H9 (cell line): ENCODE measurements around the gene FAM81B. TPM values are rescaled to one million over a fixed set of nuclear protein-coding genes. Genes with fewer than 3 reads are reported as not detected.
A peak's percentile ranks its signal among the peaks of the same experiment; 100 is the strongest.

ENCODE experiments used
- DNase-seq: peaks from one replicate; pipeline ENCODE4 v3.0.0-alpha.2; 2017
- H2AFZ ChIP-seq: one replicate; pipeline ENCODE4 v1.6.1; 2013; ENCODE audit warnings: mild to moderate bottlenecking, low read length, control low read depth, moderate library complexity
- H2AK5ac ChIP-seq: 2 replicates; pipeline ENCODE4 v1.6.1; 2013; ENCODE audit warnings: low read length, control low read depth, mixed read lengths; ENCODE audit not compliant: insufficient read length
- H2BK120ac ChIP-seq: one replicate; pipeline ENCODE4 v1.6.1; 2013; ENCODE audit warnings: low read depth, mild to moderate bottlenecking, low read length, control low read depth, inconsistent platforms; ENCODE audit not compliant: poor library complexity, severe bottlenecking
- H2BK12ac ChIP-seq: 2 replicates; pipeline ENCODE4 v1.6.1; 2013; ENCODE audit warnings: low read length, control low read depth, mixed read lengths, low read depth; ENCODE audit not compliant: insufficient read length
- H2BK15ac ChIP-seq: 2 replicates; pipeline ENCODE4 v1.6.1; 2013; ENCODE audit warnings: low read depth, low read length, control low read depth
- H2BK20ac ChIP-seq: one replicate; pipeline ENCODE4 v1.6.1; 2013; ENCODE audit warnings: low read depth, mild to moderate bottlenecking, low read length, control low read depth, inconsistent platforms; ENCODE audit not compliant: poor library complexity, severe bottlenecking
- H2BK5ac ChIP-seq: 2 replicates; pipeline ENCODE4 v1.6.1; 2013; ENCODE audit warnings: low read length, control low read depth, mixed read lengths; ENCODE audit not compliant: insufficient read length
- H3K14ac ChIP-seq: 2 replicates; pipeline ENCODE4 v1.6.1; 2013; ENCODE audit warnings: low read length, control low read depth; ENCODE audit not compliant: insufficient read depth
- H3K18ac ChIP-seq: 2 replicates; pipeline ENCODE4 v1.6.1; 2013; ENCODE audit warnings: low read depth, mild to moderate bottlenecking, mixed read lengths, low read length, control low read depth; ENCODE audit not compliant: insufficient read length
- H3K23ac ChIP-seq: 2 replicates; pipeline ENCODE4 v1.6.1; 2013; ENCODE audit warnings: low read length, control low read depth, mixed read lengths, low read depth; ENCODE audit not compliant: insufficient read length
- H3K23me2 ChIP-seq: 2 replicates; pipeline ENCODE4 v1.6.1; 2013; ENCODE audit warnings: low read depth, mild to moderate bottlenecking, mixed read lengths, low read length, control low read depth; ENCODE audit not compliant: insufficient read length, poor library complexity, severe bottlenecking
- H3K27ac ChIP-seq: 2 replicates; pipeline ENCODE4 v1.5.1; 2013; ENCODE audit warnings: low read length, control low read depth, mixed read lengths, low read depth; ENCODE audit not compliant: insufficient read length
- H3K27me3 ChIP-seq: 2 replicates; pipeline ENCODE4 v1.6.1; 2013; ENCODE audit warnings: low read length, control low read depth, inconsistent platforms; ENCODE audit not compliant: insufficient read depth
- H3K4ac ChIP-seq: 2 replicates; pipeline ENCODE4 v1.6.1; 2013; ENCODE audit warnings: low read depth, mild to moderate bottlenecking, control low read depth, inconsistent platforms, low read length, moderate library complexity
- H3K4me1 ChIP-seq: 2 replicates; pipeline ENCODE4 v1.6.1; 2013; ENCODE audit warnings: low read length, control low read depth, inconsistent platforms; ENCODE audit not compliant: insufficient read depth
- H3K4me2 ChIP-seq: 2 replicates; pipeline ENCODE4 v1.6.1; 2013; ENCODE audit warnings: low read length, control low read depth, mixed read lengths; ENCODE audit not compliant: insufficient read length, insufficient read depth
- H3K56ac ChIP-seq: 2 replicates; pipeline ENCODE4 v1.6.1; 2013; ENCODE audit warnings: low read depth, mild to moderate bottlenecking, mixed read lengths, low read length, control low read depth; ENCODE audit not compliant: insufficient read length
- H3K79me1 ChIP-seq: 2 replicates; pipeline ENCODE4 v1.6.1; 2013; ENCODE audit warnings: low read depth, mild to moderate bottlenecking, moderate library complexity, low read length, control low read depth, inconsistent platforms; ENCODE audit not compliant: insufficient read depth, poor library complexity, severe bottlenecking
- H3K79me2 ChIP-seq: 2 replicates; pipeline ENCODE4 v1.6.1; 2013; ENCODE audit warnings: low read length, control low read depth, inconsistent platforms; ENCODE audit not compliant: insufficient read depth
- H3K9ac ChIP-seq: 2 replicates; pipeline ENCODE4 v1.6.1; 2013; ENCODE audit warnings: low read length, control low read depth, mixed read lengths; ENCODE audit not compliant: insufficient read length; ENCODE audit errors: extremely low read depth
- H3K9me3 ChIP-seq: one replicate; pipeline ENCODE4 v1.6.1; 2013; ENCODE audit warnings: low read depth, low read length, inconsistent platforms; ENCODE audit not compliant: control insufficient read depth
- H3T11ph ChIP-seq: one replicate; pipeline ENCODE4 v1.6.1; 2013; ENCODE audit warnings: mild to moderate bottlenecking, low read length, control low read depth, inconsistent platforms
- H4K20me1 ChIP-seq: one replicate; pipeline ENCODE4 v1.6.1; 2013; ENCODE audit not compliant: control insufficient read depth, insufficient read length, insufficient read depth
- H4K5ac ChIP-seq: 2 replicates; pipeline ENCODE4 v1.6.1; 2013; ENCODE audit warnings: low read depth, mild to moderate bottlenecking, mixed read lengths, low read length, control low read depth; ENCODE audit not compliant: insufficient read length
- H4K8ac ChIP-seq: replicated peaks from 2 replicates; pipeline ENCODE4 v1.6.1; 2013; ENCODE audit warnings: low read length, control low read depth, mixed read lengths, low read depth; ENCODE audit not compliant: insufficient read length
- H4K91ac ChIP-seq: 2 replicates; pipeline ENCODE4 v1.6.1; 2013; ENCODE audit warnings: low read depth, mild to moderate bottlenecking, moderate library complexity, mixed read lengths, low read length, control low read depth; ENCODE audit not compliant: insufficient read length
- H3K27ac Mint-ChIP-seq, 3 experiments: 2 replicates in 2 of 3; 3 replicates in 1 of 3; pipeline ENCODE4 v1.8.0; 2020 to 2021; ENCODE audit warnings: mixed read lengths in 3 of 3, mild to moderate bottlenecking in 1 of 3, moderate library complexity in 1 of 3
- H3K27me3 Mint-ChIP-seq: 2 replicates; pipeline ENCODE4 v1.8.0; 2021; ENCODE audit warnings: low read depth, mild to moderate bottlenecking, moderate library complexity, mixed read lengths
- H3K36me3 Mint-ChIP-seq, 3 experiments: 2 replicates in 2 of 3; 3 replicates in 1 of 3; pipeline ENCODE4 v1.8.0; 2020 to 2021; ENCODE audit warnings: low read depth in 3 of 3, mixed read lengths in 3 of 3; ENCODE audit not compliant: insufficient read depth in 1 of 3
- H3K4me1 Mint-ChIP-seq, 2 experiments: 2 replicates each; pipeline ENCODE4 v1.8.0; 2020; ENCODE audit warnings: mixed read lengths in 2 of 2
- H3K4me3 Mint-ChIP-seq, 2 experiments: 2 replicates in 1 of 2; 3 replicates in 1 of 2; pipeline ENCODE4 v1.8.0; 2020 to 2021; ENCODE audit warnings: mild to moderate bottlenecking in 2 of 2, mixed read lengths in 2 of 2, moderate library complexity in 1 of 2
- H3K9me3 Mint-ChIP-seq, 2 experiments: 2 replicates in 1 of 2; 3 replicates in 1 of 2; pipeline ENCODE4 v1.8.0; 2020; ENCODE audit warnings: mild to moderate bottlenecking in 2 of 2, mixed read lengths in 2 of 2, moderate library complexity in 1 of 2
- CTCF ChIP-seq: fragments of 200-600 bp; sonication (generic); conservative IDR thresholded peaks from 3 replicates; pipeline ENCODE4 v1.8.0; 2021; ENCODE audit warnings: antibody characterized with exemption, mild to moderate bottlenecking
- WGBS: extraction: QIAGEN DNeasy Blood & Tissue Kit; methylation state at CpG from one replicate; pipeline ENCODE4 v1.1.7; 2013; ENCODE audit warnings: missing lambda C conversion rate, low lambda C conversion rate, mixed read lengths; ENCODE audit not compliant: insufficient read length; ENCODE audit errors: extremely low coverage; 5-methylcytosine and 5-hydroxymethylcytosine counted together
- total RNA-seq: library from RNA; stranded (reverse); gene quantifications from 2 replicates; pipeline ENCODE4 v1.2.1, GENCODE V29; 2021

Gene FAM81B
- total RNA-seq, 1 experiment from 2014 or later, result not detected

GRCh38 chr5:95392593-95393182 lies 1.5 kb downstream of the FAM81B start:
- Histone ChIP-seq H3K56ac (no peak overlapping the region), H3K27ac (no peak overlapping the region), H3K9ac (no peak overlapping the region), H4K20me1 (no peaks in the 10 kb centered on the region), H3K4ac (no peak overlapping the region), H4K8ac (no peak overlapping the region), H2BK120ac (peak overlapping the region; percentile 69), H4K91ac (no peak overlapping the region), H3K9me3 (no peaks in the 10 kb centered on the region), H2BK20ac (peak overlapping the region; percentile 83), H4K5ac (no peak overlapping the region), H3K23ac (no peak overlapping the region), H3K4me2 (no peak overlapping the region), H3K27me3 (no peaks in the 10 kb centered on the region), H3K79me2 (no peaks in the 10 kb centered on the region), H3K14ac (no peak overlapping the region), H2AK5ac (no peak overlapping the region), H2BK12ac (no peak overlapping the region), H3K18ac (no peak overlapping the region), H3T11ph (no peak overlapping the region), H3K4me1 (no peaks in the 10 kb centered on the region), H3K79me1 (no peaks in the 10 kb centered on the region), H3K23me2 (no peaks in the 10 kb centered on the region), H2BK5ac (no peak overlapping the region), H2AFZ (no peak overlapping the region), H2BK15ac (no peak overlapping the region)
- H3K4me1 Mint-ChIP-seq, result peaks cover 19 to 26% of the 10 kb centered on the region in 2 experiments
- peak overlapping the region in 1 of 2 experiments; percentile 38; a peak in 2 of 5 replicates for H3K4me3 Mint-ChIP-seq
- TF ChIP-seq CTCF, result no peak
- H3K9me3 Mint-ChIP-seq, result peaks cover 7 to 10% of the 10 kb centered on the region in 2 experiments; a peak in 2 of 5 replicates
- H3K36me3 Mint-ChIP-seq, result peaks cover 0 to 13% (median 8%) of the 10 kb centered on the region in 3 experiments; a peak in 3 of 7 replicates
- peak overlapping the region; percentile 84 to 96 (median 91) for H3K27ac Mint-ChIP-seq
- WGBS, result no CpG with 5 or more reads among the region's 1 CpG
- H3K27me3 Mint-ChIP-seq, result no peaks in the 10 kb centered on the region
- DNase-seq, result peak; percentile 51
